ENCODE data around the gene MED9.

DNA sequence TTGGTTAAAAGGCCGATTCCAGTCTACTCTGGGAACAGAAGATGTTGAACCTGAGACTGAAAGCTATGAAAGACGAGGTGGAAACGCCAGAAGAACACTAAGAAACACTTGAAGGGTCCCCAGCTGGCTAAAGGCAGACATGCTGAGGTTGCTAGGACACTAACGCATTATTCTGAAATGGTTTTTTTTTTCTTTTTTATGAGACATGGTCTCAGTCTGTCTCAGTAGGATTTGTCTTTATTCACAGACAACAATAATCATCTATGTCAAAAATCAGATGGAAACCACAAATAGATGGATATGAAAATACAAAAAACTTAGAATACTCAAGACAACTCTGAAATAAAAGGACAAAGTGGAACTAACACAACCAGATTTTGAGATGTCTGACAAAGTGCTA, 54.4 kb downstream of the MED9 start:
- no peak for TF ChIP-seq CTCF (IDR thresholded peaks at IDR 0.05; ENCODE audit: low read depth, low read length, missing input control)
- TF ChIP-seq, protein P1, sequence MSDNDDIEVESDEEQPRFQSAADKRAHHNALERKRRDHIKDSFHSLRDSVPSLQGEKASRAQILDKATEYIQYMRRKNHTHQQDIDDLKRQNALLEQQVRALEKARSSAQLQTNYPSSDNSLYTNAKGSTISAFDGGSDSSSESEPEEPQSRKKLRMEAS (IDR thresholded peaks at IDR 0.05), result no peak
- TF ChIP-seq TAF1 (conservative IDR thresholded peaks at IDR 0.05), result no peak
- TF ChIP-seq RAD21 (IDR thresholded peaks at IDR 0.05), result no peak
- TF ChIP-seq, protein P2, sequence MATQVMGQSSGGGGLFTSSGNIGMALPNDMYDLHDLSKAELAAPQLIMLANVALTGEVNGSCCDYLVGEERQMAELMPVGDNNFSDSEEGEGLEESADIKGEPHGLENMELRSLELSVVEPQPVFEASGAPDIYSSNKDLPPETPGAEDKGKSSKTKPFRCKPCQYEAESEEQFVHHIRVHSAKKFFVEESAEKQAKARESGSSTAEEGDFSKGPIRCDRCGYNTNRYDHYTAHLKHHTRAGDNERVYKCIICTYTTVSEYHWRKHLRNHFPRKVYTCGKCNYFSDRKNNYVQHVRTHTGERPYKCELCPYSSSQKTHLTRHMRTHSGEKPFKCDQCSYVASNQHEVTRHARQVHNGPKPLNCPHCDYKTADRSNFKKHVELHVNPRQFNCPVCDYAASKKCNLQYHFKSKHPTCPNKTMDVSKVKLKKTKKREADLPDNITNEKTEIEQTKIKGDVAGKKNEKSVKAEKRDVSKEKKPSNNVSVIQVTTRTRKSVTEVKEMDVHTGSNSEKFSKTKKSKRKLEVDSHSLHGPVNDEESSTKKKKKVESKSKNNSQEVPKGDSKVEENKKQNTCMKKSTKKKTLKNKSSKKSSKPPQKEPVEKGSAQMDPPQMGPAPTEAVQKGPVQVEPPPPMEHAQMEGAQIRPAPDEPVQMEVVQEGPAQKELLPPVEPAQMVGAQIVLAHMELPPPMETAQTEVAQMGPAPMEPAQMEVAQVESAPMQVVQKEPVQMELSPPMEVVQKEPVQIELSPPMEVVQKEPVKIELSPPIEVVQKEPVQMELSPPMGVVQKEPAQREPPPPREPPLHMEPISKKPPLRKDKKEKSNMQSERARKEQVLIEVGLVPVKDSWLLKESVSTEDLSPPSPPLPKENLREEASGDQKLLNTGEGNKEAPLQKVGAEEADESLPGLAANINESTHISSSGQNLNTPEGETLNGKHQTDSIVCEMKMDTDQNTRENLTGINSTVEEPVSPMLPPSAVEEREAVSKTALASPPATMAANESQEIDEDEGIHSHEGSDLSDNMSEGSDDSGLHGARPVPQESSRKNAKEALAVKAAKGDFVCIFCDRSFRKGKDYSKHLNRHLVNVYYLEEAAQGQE (IDR thresholded peaks at IDR 0.05), result no peak
- TF ChIP-seq, protein P3, sequence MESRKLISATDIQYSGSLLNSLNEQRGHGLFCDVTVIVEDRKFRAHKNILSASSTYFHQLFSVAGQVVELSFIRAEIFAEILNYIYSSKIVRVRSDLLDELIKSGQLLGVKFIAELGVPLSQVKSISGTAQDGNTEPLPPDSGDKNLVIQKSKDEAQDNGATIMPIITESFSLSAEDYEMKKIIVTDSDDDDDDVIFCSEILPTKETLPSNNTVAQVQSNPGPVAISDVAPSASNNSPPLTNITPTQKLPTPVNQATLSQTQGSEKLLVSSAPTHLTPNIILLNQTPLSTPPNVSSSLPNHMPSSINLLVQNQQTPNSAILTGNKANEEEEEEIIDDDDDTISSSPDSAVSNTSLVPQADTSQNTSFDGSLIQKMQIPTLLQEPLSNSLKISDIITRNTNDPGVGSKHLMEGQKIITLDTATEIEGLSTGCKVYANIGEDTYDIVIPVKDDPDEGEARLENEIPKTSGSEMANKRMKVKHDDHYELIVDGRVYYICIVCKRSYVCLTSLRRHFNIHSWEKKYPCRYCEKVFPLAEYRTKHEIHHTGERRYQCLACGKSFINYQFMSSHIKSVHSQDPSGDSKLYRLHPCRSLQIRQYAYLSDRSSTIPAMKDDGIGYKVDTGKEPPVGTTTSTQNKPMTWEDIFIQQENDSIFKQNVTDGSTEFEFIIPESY (IDR thresholded peaks at IDR 0.05), result no peak
- no peak for TF ChIP-seq ATF3 (IDR thresholded peaks at IDR 0.05)
- TF ChIP-seq JUND (IDR thresholded peaks at IDR 0.05), result no peak

Measured in liver (tissue), 3 donors.